Non-pigmented ciliary epithelial cell (primary cell): ENCODE results near the gene CNIH4.
"Not testable (repeated sequence)": the region's sequence is repeated elsewhere in the genome, so short reads cannot be mapped to it uniquely, and the experiment has no call there.

ENCODE experiments used
- DNase-seq: peaks from one replicate; pipeline ENCODE4 v3.0.0-alpha.2; 2010; ENCODE audit warnings: low read depth

CNIH4 gene

GRCh38 chr1:224402472-224403036 is 45.9 kb downstream of the CNIH4 start:
- DNase-seq = no peak

GRCh38 chr1:224404916-224405603 is 48.4 kb downstream of the CNIH4 start:
- DNase-seq = no peak

GRCh38 chr1:224405604-224405970 is 48.9 kb downstream of the CNIH4 start:
- DNase-seq = no peak

- no peak for DNase-seq
These were observed 49.5 kb downstream of the CNIH4 start for GRCh38 chr1:224406216-224406615.

- no peak for DNase-seq
These were observed 51.1 kb downstream of the CNIH4 start for GRCh38 chr1:224407571-224408293.

GRCh38 chr1:224408294-224408590 is 51.6 kb downstream of the CNIH4 start:
- no peak for DNase-seq

- no peak for DNase-seq
These were observed 55.1 kb downstream of the CNIH4 start for GRCh38 chr1:224411766-224412165.

GRCh38 chr1:224420106-224420505 is 63.4 kb downstream of the CNIH4 start:
- no peak for DNase-seq

GRCh38 chr1:224425279-224425884 is 68.7 kb downstream of the CNIH4 start:
- DNase-seq = no peak

- not testable (repeated sequence) for DNase-seq
These were observed 70.2 kb downstream of the CNIH4 start for GRCh38 chr1:224426869-224427268.

GRCh38 chr1:224427346-224427745 is 70.7 kb downstream of the CNIH4 start:
- DNase-seq = peak; percentile 36

GRCh38 chr1:224428713-224429112 is 72.0 kb downstream of the CNIH4 start:
- not testable (repeated sequence) for DNase-seq
